ENCODE results near the gene UBAC1. TPM values are rescaled to one million over a fixed set of nuclear protein-coding genes. Genes with fewer than 3 reads are reported as not detected.

UBAC1 gene
- total RNA-seq, 1 experiment from 2014 or later: 55.6 TPM

DNA sequence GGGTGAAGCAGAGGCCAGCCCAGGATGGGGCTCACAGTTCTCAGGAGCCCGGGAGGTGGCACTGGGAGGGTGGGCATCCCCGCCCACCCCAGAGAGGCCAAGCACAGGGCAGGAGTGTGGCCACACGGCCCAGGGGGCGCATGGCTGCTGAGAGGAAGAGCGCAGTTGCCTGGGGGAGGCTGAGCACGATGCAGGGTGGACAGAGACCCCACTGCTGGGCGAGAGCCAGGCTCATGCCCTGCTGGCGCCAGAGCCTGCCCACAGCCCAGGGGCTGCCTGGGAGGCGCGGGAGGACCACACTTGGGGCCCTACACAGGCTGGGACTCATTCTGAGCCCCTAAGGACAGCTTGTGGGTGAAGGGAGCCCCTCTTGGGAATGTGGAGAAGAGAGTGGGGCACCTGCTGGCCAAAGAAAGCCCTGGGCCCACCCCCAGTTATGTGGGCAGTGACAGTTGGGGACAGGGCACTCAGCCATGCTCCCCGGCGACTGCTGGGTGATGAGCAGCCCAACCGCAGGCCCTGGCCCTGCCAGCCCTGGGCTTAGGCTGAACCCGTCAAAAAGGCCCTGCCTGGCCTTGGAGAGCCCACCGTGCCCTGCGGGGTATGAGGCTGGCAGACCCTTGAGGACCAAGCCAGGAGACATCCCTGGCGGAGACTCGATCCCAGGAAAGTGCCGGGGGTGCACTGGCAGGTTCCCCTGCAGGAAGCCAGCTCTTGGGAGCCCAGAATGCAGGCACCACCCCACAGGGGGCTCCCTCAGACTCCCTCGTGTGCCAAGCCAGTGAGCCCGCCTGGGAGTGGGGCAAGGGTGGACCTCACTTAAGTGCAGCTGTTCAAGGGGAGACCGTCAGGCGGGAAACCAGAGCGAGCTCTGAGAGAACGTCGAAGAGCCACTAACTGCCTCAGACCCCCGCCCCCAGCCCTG is 32.2 kb downstream of the UBAC1 start:
- H3K9me3 Mint-ChIP-seq: no peaks in the 10 kb centered on the region
- TF ChIP-seq ZNF263 (CRISPR knock-in tag; IDR thresholded peaks at IDR 0.05; ENCODE audit: low read depth) (no peak), NR1H2 (CRISPR knock-in tag; IDR thresholded peaks at IDR 0.05) (no peak), ELF4 (CRISPR knock-in tag; IDR thresholded peaks at IDR 0.05; ENCODE audit: low read depth) (no peak), MYBL2 (CRISPR knock-in tag; IDR thresholded peaks at IDR 0.05) (no peak), NFATC4 (CRISPR knock-in tag; IDR thresholded peaks at IDR 0.05) (no peak), TCF7 (CRISPR knock-in tag; IDR thresholded peaks at IDR 0.05; ENCODE audit: low read depth) (no peak), JAZF1 (CRISPR knock-in tag; IDR thresholded peaks at IDR 0.05) (no peak)
- TF ChIP-seq, protein P1, sequence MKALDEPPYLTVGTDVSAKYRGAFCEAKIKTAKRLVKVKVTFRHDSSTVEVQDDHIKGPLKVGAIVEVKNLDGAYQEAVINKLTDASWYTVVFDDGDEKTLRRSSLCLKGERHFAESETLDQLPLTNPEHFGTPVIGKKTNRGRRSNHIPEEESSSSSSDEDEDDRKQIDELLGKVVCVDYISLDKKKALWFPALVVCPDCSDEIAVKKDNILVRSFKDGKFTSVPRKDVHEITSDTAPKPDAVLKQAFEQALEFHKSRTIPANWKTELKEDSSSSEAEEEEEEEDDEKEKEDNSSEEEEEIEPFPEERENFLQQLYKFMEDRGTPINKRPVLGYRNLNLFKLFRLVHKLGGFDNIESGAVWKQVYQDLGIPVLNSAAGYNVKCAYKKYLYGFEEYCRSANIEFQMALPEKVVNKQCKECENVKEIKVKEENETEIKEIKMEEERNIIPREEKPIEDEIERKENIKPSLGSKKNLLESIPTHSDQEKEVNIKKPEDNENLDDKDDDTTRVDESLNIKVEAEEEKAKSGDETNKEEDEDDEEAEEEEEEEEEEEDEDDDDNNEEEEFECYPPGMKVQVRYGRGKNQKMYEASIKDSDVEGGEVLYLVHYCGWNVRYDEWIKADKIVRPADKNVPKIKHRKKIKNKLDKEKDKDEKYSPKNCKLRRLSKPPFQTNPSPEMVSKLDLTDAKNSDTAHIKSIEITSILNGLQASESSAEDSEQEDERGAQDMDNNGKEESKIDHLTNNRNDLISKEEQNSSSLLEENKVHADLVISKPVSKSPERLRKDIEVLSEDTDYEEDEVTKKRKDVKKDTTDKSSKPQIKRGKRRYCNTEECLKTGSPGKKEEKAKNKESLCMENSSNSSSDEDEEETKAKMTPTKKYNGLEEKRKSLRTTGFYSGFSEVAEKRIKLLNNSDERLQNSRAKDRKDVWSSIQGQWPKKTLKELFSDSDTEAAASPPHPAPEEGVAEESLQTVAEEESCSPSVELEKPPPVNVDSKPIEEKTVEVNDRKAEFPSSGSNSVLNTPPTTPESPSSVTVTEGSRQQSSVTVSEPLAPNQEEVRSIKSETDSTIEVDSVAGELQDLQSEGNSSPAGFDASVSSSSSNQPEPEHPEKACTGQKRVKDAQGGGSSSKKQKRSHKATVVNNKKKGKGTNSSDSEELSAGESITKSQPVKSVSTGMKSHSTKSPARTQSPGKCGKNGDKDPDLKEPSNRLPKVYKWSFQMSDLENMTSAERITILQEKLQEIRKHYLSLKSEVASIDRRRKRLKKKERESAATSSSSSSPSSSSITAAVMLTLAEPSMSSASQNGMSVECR (CRISPR knock-in tag; IDR thresholded peaks at IDR 0.05; ENCODE audit: borderline replicate concordance): no peak
- TF ChIP-seq, protein P2, sequence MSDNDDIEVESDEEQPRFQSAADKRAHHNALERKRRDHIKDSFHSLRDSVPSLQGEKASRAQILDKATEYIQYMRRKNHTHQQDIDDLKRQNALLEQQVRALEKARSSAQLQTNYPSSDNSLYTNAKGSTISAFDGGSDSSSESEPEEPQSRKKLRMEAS (CRISPR knock-in tag; IDR thresholded peaks at IDR 0.05): no peak
- TF ChIP-seq, protein P3, sequence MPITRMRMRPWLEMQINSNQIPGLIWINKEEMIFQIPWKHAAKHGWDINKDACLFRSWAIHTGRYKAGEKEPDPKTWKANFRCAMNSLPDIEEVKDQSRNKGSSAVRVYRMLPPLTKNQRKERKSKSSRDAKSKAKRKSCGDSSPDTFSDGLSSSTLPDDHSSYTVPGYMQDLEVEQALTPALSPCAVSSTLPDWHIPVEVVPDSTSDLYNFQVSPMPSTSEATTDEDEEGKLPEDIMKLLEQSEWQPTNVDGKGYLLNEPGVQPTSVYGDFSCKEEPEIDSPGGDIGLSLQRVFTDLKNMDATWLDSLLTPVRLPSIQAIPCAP (CRISPR knock-in tag; IDR thresholded peaks at IDR 0.05): no peak
- TF ChIP-seq, protein P4, sequence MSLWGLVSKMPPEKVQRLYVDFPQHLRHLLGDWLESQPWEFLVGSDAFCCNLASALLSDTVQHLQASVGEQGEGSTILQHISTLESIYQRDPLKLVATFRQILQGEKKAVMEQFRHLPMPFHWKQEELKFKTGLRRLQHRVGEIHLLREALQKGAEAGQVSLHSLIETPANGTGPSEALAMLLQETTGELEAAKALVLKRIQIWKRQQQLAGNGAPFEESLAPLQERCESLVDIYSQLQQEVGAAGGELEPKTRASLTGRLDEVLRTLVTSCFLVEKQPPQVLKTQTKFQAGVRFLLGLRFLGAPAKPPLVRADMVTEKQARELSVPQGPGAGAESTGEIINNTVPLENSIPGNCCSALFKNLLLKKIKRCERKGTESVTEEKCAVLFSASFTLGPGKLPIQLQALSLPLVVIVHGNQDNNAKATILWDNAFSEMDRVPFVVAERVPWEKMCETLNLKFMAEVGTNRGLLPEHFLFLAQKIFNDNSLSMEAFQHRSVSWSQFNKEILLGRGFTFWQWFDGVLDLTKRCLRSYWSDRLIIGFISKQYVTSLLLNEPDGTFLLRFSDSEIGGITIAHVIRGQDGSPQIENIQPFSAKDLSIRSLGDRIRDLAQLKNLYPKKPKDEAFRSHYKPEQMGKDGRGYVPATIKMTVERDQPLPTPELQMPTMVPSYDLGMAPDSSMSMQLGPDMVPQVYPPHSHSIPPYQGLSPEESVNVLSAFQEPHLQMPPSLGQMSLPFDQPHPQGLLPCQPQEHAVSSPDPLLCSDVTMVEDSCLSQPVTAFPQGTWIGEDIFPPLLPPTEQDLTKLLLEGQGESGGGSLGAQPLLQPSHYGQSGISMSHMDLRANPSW (CRISPR knock-in tag; conservative IDR thresholded peaks at IDR 0.05; ENCODE audit: low read depth): no peak
- TF ChIP-seq, protein P5, sequence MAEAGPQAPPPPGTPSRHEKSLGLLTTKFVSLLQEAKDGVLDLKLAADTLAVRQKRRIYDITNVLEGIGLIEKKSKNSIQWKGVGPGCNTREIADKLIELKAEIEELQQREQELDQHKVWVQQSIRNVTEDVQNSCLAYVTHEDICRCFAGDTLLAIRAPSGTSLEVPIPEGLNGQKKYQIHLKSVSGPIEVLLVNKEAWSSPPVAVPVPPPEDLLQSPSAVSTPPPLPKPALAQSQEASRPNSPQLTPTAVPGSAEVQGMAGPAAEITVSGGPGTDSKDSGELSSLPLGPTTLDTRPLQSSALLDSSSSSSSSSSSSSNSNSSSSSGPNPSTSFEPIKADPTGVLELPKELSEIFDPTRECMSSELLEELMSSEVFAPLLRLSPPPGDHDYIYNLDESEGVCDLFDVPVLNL (CRISPR knock-in tag; IDR thresholded peaks at IDR 0.05; ENCODE audit: borderline replicate concordance, low read depth): no peak
- no peak overlapping the region for H3K4me3 Mint-ChIP-seq
- H3K36me3 Mint-ChIP-seq: peaks cover 39% of the 10 kb centered on the region
- ATAC-seq (no peak), DNase-seq (ENCODE audit: low spot score) (no peak)
- no peak overlapping the region for H3K27ac Mint-ChIP-seq
- H3K4me1 Mint-ChIP-seq: no peaks in the 10 kb centered on the region; the same call in 1 of the 2 replicates
- ChIA-PET CTCF (interaction anchor here (0.7 to 1.2 kb wide), 2 partner anchors 94 to 132 kb away, joined by 3 read pairs; no protein-coding TSS in a partner anchor), POLR2A (no interaction called here)
- H3K27me3 Mint-ChIP-seq (ENCODE audit: low read depth): no peaks in the 10 kb centered on the region

DNA sequence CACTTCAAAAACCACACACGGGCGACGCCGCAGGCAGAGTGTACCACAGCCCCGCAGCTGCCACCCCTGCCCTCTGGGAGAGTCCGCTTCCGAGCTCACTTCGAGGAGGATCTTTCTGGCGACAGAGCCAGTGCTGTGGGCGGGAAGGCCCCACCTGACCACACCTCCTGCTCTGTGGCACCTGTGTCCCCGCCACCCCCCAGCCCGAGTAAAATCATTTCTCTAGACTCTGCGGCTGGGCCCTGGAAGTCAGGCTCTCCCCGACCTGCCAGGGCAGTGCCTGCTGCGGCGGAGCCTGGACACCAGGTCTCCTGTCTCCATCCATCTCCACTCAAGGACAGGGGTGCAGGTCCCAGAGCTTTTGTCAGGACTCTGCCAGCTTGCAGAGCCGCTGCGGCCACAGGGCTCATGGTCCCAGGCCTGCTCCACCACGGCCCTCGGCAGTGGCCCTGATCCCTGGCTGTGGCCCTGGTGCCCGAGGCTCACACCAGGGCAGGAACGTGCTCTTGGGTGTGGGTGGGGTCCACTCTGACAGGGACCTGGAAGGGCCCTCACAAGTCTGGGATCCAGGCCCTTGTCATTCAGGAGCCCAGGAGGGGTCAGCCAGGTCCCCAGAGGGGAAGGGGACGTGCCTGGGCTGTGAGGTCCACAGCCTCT is 33.0 kb downstream of the UBAC1 start:
- Mint-ChIP-seq H3K36me3 (peaks cover 31% of the 10 kb centered on the region), H3K4me3 (no peak overlapping the region), H3K27me3 (ENCODE audit: low read depth) (no peaks in the 10 kb centered on the region), H3K9me3 (no peaks in the 10 kb centered on the region), H3K4me1 (no peaks in the 10 kb centered on the region; the same call in 1 of the 2 replicates), H3K27ac (peak overlapping the region; percentile 65; the same call in 1 of the 2 replicates)
- ChIA-PET CTCF (interaction anchor here (1.2 kb wide), 1 partner anchor 132 kb away, joined by 3 read pairs; no protein-coding TSS in a partner anchor), POLR2A (interaction anchor here (1.6 kb wide), 1 partner anchor 173 kb away, joined by 3 read pairs; no protein-coding TSS in a partner anchor)
- no peak for DNase-seq (ENCODE audit: low spot score)
- no peak for TF ChIP-seq TP53 (CRISPR knock-in tag; IDR thresholded peaks at IDR 0.05)
- TF ChIP-seq, protein P6, sequence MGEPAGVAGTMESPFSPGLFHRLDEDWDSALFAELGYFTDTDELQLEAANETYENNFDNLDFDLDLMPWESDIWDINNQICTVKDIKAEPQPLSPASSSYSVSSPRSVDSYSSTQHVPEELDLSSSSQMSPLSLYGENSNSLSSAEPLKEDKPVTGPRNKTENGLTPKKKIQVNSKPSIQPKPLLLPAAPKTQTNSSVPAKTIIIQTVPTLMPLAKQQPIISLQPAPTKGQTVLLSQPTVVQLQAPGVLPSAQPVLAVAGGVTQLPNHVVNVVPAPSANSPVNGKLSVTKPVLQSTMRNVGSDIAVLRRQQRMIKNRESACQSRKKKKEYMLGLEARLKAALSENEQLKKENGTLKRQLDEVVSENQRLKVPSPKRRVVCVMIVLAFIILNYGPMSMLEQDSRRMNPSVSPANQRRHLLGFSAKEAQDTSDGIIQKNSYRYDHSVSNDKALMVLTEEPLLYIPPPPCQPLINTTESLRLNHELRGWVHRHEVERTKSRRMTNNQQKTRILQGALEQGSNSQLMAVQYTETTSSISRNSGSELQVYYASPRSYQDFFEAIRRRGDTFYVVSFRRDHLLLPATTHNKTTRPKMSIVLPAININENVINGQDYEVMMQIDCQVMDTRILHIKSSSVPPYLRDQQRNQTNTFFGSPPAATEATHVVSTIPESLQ (CRISPR knock-in tag; IDR thresholded peaks at IDR 0.05): no peak
- no peak for ATAC-seq

Measured in WTC11 (cell line).